GM18499 (cell line): ENCODE results near the gene TIFAB.

Source experiments
- ATAC-seq: cut with Tn5 transposase; IDR thresholded peaks from one replicate; pipeline ENCODE4 v1.9.1; 2021; ENCODE audit warnings: moderate number of reproducible peaks; ENCODE audit not compliant: insufficient read depth, unreplicated experiment

Gene TIFAB

DNA sequence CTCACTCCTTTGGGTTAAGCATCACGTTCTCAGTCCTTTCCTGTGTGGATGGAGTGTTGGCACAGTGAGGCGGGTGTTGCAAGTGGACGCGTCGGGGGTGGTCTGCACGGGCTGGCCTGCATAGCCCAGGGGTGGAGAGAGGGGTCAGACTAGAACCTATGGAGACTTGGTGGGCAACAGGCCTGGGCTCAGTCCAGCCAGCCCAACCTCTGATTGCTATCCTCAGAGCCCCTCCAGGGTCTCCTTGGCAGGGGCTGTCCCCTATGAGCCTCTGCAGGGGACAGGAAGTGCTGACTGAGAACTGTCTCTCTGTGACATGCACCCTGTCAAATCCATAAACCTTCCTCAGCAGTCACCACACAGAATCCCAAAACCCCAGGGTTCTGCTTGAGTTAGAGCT is 7.3 kb downstream of the TIFAB start:
- no peak for ATAC-seq

DNA sequence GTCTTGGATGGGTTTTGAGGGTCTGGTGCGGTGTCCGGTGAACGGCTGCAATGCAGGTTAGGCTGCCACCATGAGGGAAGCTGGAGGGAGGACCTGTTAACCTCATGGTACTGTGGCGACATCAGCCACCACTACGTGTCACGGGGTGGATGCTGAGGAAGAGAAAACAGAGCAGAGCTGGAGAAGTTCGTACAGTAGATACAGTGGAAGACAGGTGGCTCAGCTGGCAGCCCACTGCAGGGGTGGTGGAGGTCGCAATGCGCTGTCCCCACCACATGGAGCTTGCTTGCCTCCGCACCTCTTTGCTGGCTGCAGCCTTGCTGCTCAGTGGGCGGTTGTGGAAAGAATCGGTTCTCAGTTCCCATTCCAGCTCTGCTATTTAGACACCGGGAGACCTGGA is 7.8 kb downstream of the TIFAB start:
- ATAC-seq: no peak

DNA sequence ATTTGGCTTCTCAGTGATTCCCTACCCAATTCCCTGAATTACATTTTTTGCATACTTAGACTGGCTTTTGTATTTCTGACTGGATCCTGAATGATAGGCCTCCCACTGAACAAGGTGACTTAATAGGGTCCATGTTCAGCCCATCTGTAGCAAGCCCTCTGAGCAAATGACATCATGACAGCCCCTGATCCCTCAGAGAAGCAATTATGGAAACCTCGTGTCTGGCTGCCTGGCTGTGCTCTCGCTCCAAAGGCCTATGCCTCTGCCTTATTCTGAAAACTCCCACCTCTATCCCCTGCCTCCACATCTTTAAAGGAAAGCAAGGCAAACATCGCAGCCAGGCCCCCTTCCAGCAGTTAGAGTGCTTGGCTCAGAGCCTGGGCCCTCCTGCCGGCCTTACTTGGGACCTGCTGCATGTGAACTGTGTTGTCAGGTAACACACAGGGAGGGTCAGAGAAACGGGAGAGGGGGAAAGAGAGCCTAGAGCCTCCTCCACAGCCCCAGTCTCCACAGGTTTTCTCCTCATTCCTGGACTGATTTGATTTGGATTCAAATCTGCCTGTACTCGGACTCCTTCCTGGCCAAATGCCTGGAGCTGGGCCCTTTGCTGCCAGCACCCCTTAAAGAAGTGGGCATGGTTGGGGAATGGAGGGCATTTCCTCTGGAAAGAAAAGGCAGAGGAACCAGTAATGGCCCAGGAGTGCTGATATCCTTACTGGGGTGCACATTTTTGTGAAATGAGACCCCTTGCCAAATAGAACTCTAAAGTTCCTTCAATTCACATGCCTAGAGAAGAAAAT is 8.8 kb downstream of the TIFAB start:
- no peak for ATAC-seq

- ATAC-seq: no peak
These were observed 9.6 kb downstream of the TIFAB start for GRCh38 chr5:135442431-135443160.

- no peak for ATAC-seq
These were observed 10.2 kb downstream of the TIFAB start for GRCh38 chr5:135441919-135442318.

DNA sequence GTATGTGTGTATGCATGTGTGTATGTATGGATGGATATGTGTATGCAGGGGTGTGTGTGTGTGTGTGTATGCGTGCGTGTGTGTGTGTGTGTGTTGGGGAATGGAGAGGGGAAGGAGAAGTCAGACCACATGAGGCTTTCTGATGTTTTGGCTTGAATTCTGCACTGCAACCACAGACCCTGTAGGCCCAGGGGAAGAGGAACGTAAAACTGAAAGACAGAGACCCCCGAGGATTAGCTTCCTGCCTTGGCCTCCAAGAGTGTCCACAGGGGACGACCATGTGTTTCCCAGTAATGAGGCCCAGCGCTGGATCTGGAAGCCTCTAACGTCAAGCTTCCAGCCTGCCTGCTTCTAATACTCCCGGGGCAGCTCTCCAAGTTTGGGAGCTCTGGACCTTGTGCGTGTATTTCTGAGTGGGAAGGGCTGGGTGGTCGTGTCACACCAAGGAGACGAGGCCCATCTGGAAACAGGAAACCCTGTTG is 10.8 kb downstream of the TIFAB start:
- no peak for ATAC-seq

DNA sequence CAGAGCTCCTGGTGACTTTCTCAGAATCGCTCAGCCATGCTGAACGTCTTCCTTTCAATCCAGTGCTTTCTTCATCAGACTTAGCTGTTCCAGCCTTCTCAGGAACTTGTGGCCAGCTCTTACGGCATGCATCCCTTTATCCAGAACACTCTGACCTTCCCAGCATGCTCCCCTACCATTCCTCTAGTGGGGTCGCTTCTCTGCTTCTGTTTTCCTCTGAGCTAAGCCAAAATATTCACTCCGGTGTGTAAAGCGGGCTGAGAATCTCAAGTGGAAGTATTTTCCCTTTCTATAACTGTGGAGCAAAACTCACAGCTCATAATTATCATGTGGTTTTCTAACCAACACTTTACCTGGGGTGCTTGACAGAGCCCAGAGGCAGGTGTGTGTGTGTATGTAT is 11.2 kb downstream of the TIFAB start:
- ATAC-seq: no peak

DNA sequence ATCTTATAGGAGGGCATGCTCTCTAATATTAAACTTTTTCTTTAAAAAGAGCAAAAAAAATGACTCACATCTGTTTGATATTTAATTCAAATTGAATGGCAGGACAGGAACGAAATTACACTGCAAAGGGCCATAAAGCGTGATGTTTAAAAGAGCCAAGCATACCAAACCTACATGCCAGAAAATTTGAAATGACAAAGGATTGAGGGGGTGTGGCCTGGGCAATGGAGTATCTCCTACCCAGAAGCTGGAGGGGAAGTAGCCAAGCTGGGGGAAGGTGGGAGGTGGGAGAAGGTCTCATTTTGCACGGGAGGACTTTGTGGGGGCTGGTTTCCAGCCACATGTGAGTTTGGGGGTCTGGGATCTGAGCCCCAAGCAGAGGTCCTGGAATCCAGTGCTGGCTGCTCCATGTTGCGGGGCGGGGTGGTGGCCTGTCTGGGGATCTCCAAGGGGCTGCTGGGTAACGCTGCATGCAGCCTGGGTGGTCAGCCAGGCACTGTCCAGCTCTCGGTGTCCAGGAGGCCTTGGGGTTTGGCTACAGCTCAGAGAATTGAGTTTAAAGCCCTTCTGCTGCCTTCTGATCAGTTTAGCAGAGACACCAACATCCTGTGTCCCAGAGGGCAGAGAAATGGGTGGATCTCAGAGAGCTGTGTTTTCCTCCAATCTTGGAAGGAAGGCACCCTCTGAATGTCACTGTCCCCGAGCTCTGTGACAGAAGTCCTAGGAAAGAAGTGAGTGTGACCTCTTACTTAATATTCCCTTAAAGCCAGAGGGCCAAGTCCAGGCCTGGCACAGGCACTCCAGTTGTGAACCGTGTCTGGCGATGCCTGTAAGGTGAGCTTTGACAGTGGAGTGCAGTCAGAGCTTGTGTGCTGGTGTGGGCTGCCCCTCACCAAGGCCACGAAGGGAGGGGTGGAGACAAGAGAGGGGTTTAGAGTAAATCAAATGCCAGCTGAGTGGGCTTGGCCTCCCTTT is 12.6 kb downstream of the TIFAB start:
- ATAC-seq: no peak

DNA sequence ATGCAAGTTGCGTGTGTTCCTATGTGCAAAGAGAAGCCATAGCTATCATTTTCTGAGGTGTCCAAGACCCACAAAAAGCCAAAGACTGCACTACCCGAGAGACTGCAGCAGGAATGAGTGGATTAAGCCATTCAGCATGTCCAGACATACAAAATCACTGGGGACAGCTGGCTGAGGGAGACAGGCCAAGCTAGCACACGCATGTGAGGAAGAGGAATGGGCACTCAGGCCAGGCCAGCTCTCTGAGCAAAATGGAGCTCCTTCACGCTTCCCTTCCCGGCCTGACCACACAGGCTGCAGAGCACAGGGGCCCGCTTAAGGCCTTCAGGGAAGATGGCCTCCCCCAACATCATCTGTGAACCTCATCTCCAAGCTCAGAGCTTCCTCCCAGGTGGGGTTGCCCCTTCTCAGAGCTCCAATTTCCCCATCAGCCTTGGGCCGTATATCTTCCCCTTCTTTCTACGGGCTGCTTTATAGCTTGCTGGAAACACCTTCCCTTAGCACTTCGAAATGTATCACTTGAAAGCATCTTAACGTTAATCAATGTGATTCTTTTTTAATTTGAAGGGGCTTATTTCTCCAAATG is 13.4 kb downstream of the TIFAB start:
- ATAC-seq: no peak

DNA sequence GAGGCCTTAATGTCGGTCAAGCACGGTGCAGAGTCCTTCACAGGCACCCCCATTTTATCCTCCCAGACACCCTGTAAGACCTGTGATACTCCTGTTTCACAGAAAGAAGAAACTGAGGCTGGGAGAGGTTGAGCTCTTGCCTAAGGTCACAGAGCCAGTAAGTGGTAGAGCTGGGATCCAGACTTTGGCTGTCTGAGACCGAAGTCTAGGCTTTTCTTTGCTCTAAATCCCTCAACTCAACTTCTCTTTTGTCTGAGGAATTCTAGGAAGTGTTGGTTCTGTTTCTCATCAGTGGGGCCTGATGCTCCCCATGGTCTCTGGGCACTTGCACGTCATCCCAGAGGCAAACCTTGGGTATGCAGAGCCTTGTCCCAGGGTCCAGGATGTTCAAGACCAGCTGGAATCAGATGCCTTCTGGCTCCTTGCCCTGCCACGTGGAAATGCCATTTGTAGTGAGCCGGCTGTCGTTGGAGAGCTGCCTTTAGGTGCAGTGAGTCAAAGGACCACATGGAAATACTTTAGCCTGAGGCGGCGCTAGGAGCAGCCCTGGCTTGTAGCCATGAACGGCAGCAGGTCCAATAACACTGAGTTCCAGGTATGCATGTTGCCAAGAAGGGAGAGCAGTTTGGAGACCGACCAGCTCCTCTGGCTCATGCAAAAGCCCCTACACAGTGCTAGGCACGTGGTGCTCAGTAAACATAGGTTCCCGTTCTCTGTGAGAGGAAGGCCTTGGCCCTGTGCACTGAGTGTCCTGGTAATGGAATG is 14.2 kb downstream of the TIFAB start:
- no peak for ATAC-seq

GRCh38 chr5:135437422-135437795 is 14.7 kb downstream of the TIFAB start:
- no peak for ATAC-seq

DNA sequence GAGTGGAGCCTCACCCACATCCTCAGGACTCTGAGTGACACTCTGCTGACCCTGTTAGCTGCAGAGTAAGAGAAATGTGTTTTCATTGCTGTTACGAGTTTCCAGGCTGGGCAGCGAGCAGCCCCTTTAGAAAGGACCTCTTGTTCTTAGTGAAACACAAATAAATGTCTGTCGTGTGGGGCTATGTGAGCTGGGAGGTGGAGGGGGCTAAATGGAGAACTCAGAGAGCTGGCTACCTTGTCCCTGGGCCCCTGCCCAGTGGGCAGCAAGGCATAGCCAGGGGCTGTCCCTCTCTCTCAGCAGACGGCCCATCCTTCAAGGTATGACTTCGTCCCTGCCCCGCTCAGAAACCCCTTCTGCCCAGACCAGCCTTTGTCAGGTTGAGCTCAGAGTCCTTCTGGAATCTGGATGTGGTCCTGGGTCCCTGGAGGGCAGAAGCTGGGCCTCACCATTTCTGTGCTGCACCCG is 15.2 kb downstream of the TIFAB start:
- ATAC-seq: no peak

DNA sequence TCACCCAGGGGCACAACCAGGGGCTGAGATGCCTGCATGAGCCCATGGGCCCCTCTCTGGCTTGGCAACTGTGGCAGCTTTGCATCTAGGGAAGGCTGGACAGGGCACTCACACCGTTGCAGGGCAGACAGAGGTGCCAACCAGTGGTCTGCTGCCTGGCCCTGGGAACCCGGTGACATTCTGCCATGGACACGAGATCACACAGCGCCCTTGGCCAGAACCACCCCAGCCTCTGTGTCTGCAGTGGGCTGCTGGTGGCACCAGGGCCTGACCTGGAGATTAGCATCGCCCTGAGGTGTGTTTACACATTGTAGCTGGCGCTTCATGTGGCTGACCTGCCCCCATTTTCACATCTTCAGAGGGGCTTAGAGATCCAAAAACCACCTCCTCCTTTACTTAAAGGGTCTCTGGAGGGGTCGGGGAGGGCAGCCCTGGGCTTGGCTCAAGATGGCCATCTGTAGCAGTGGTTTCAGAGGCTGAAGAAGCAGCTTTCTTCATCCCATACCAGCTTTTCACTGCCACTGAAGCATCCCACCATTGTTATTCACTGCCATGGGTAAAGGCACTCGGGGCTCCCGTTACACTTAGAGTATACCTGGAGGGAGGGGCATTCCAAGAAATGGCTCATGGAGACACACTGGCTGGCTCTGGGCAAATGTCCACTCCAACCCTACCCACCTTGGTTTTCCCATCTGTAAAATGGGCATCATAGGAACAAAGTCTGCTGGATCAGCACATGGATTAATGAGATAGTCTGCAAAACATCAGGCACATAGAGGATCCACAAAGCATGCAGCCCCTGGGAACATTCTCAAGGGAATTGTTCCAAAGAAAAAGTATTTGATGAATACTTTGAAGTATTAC is 16.5 kb downstream of the TIFAB start:
- ATAC-seq: no peak

GRCh38 chr5:135434591-135435466 is 17.3 kb downstream of the TIFAB start:
- ATAC-seq: no peak

DNA sequence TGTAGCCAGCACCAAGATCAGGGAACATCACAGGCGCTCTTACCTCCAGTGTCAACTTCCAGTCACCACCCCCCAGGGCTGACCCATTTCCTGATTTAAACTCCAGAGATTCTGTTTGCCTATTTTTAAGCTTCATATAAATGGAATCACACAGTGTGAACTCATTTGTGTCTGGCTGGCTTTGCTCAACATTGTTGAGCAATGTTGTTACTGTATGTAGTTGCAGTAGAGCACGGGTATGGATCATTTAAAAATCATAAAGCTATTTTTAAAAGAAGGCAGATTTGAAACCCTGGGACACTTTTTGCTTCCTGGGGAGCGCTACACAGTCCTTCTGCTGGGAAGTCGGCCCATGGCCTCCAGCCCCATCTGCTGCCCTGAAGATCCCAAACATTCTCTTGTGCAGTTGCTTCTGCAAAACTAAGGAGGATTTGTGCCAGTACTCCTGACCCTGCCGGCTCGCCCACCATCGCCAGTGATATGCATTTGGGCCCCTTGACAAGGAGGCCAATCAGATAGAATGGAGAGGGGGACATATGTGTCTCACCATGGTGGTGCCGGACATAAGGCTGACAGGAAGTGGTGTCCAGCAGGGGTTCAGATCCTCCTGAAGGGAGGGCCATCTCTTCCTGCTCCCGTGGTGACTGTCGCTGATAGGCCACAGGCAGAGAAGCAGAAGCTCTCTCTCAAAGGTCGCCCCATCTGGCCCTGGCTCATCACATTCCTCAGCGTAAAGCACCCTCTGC is 18.3 kb downstream of the TIFAB start:
- no peak for ATAC-seq

GRCh38 chr5:135432113-135432512 is 20.0 kb downstream of the TIFAB start:
- no peak for ATAC-seq

DNA sequence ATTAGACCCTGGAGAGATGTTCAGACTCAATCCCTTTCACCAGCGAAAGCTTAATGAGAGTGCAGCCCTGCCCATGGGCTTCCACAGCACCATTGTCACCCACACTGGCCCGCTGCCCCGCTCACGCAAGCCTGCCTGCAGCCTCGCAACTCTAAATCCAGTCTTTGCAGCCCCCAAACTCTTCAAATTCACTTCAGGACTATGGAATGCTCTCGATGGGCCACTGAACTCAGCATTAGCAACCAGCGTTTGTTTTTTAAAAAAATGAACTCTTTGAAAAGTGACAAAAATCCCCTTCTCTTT is 22.1 kb downstream of the TIFAB start:
- no peak for ATAC-seq
